NT2/D1 (cell line): Measurements from ENCODE around the gene FAIM2.
"Not testable (repeated sequence)": the region's sequence is repeated elsewhere in the genome, so short reads cannot be mapped to it uniquely, and the experiment has no call there.

Experiments
- DNase-seq: peaks from one replicate; pipeline ENCODE4 v3.0.0-alpha.2; 2011; ENCODE audit warnings: low read depth, low spot score
- H3K27me3 ChIP-seq: 2 replicates; pipeline ENCODE4 v1.6.0; 2011; ENCODE audit warnings: mild to moderate bottlenecking; ENCODE audit not compliant: insufficient read length, insufficient read depth
- H3K36me3 ChIP-seq: 2 replicates; pipeline ENCODE4 v1.6.1; 2011; ENCODE audit warnings: mild to moderate bottlenecking, low read length, mixed read lengths; ENCODE audit not compliant: insufficient read depth, insufficient read length
- H3K4me1 ChIP-seq: 2 replicates; pipeline ENCODE4 v1.5.1; 2011; ENCODE audit not compliant: insufficient read depth, insufficient read length
- H3K4me3 ChIP-seq: 2 replicates; pipeline ENCODE4 v1.5.1; 2011; ENCODE audit warnings: low read depth; ENCODE audit not compliant: insufficient read length
- H3K9ac ChIP-seq: 2 replicates; pipeline ENCODE4 v1.6.0; 2011; ENCODE audit warnings: low read depth; ENCODE audit not compliant: insufficient read length
- H3K9me3 ChIP-seq: 2 replicates; pipeline ENCODE4 v1.5.1; 2011; ENCODE audit warnings: mild to moderate bottlenecking, low read length; ENCODE audit not compliant: insufficient read depth
- SUZ12 ChIP-seq: IDR thresholded peaks from 2 replicates; pipeline ENCODE4 v1.6.1; 2011; ENCODE audit not compliant: insufficient read length, insufficient read depth; ENCODE audit errors: extremely low read depth
- YY1 ChIP-seq: IDR thresholded peaks from 2 replicates; pipeline ENCODE4 v1.6.1; 2011; ENCODE audit not compliant: insufficient read length, insufficient read depth
- ZNF274 ChIP-seq: IDR thresholded peaks from 2 replicates; pipeline ENCODE4 v1.6.1; 2011; ENCODE audit warnings: mild to moderate bottlenecking, low read depth, low read length

The FAIM2 gene

DNA sequence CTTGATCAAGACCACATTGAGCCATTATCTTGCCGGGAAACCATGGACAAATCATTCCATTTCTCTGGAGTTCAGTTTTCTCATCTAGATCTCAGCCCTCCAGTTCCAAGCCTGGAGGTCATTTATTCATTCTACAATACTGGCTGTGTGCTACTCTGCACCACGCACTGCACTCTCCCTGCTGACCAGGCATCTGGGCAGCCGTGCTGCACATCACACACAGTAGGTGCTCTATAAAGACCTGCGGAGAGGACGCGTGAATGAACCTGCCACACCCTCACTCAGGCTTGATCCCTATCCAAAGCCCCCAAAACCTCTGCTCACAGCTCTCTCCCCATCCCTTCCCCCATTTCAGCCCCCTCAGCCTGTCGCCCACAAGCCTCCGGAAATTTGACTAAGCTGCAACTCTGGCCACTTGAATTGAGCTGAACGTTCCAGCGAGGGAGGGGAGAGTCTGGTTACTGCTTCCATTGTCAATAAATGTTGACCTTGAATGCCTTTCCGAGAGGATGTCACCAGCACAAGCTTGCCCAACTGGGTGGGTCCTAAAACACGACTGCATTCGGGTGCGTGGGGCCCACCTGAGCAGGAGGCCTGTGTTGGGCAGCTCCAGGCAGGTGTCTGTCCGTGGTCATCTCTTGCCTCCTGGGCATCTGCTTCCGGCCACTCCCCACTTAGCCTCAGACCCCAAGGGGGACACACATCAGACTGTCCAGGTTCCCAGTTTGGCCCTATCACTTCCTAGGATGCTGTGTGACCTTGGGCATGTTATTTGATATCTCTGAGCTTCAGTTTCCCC lies 17.8 kb downstream of the FAIM2 start:
- H3K27me3 ChIP-seq, result no peaks in the 10 kb centered on the region
- no peaks in the 10 kb centered on the region for H3K9me3 ChIP-seq
- H3K4me3 ChIP-seq, result no peak overlapping the region
- no peaks in the 10 kb centered on the region for H3K36me3 ChIP-seq
- no peak for DNase-seq
- no peak overlapping the region for H3K9ac ChIP-seq
- TF ChIP-seq YY1 (no peak), SUZ12 (no peak), ZNF274 (no peak)
- peaks cover 51% of the 10 kb centered on the region for H3K4me1 ChIP-seq

DNA sequence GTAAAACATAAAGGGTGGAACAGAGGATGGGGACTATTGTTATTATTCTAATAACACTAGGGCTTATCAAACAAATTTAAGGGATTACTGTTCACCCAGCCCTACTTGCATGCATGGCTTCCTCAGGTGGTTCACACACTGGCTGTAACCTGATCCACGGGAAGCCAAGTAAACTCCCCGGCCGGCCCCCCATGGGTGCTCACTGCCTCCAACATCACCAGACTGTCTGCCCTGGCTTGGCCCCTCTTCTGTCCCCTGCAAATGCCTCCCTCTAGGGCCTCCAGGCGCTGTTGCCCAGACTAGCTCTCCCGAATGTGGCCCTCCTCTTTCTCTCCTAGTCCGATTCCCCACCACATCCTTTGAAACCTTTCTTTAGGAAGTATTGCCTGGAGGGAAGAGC lies 18.6 kb downstream of the FAIM2 start:
- H3K9me3 ChIP-seq, result 0 out of 2 replicates have a peak, but pooled peaks cover under 1% of the 10 kb centered on the region
- DNase-seq, result no peak
- no peak overlapping the region for H3K4me3 ChIP-seq
- H3K27me3 ChIP-seq, result no peaks in the 10 kb centered on the region
- no peak for TF ChIP-seq SUZ12
- TF ChIP-seq YY1, result no peak
- TF ChIP-seq ZNF274, result no peak
- peaks cover 46% of the 10 kb centered on the region for H3K4me1 ChIP-seq
- no peaks in the 10 kb centered on the region for H3K36me3 ChIP-seq
- H3K9ac ChIP-seq, result no peak overlapping the region

DNA sequence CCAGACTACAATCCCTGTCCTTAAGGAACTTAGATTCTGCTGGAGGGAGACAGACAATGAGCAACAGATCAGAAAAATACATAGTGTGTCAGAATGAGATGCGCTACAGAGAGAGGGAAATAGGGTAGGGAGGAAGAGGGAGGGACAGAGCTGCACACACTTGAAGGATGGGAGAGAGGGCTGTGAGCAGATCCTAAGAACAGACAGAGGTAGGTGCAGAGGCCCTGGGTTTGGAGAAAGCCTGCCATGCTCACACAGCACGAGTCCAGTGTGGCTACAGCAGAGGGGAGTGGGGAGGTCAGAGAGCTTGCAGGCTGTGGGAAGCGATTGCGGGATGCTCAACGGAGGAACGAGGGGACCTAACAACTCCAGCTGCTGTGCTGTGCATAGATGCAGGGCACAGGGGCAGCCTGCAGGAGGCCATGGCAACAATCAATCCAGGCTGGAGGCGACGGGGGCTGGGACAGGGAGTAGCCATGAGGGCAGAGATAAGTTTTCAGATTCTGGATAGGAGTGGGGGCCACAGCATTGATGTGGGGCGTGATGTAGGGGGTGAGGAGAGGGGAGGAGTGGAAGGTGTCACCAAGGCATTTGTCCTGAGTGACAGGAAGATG lies 20.7 kb downstream of the FAIM2 start:
- Histone ChIP-seq H3K9me3 (peaks cover 16% of the 10 kb centered on the region; the same call in 1 of the 2 replicates), H3K9ac (no peak overlapping the region), H3K4me1 (peaks cover 40% of the 10 kb centered on the region), H3K27me3 (no peaks in the 10 kb centered on the region), H3K4me3 (no peak overlapping the region), H3K36me3 (no peaks in the 10 kb centered on the region)
- TF ChIP-seq ZNF274 (no peak), YY1 (no peak), SUZ12 (no peak)
- DNase-seq, result no peak

- no peak overlapping the region for H3K9ac ChIP-seq
- no peak overlapping the region for H3K4me3 ChIP-seq
- H3K36me3 ChIP-seq, result no peaks in the 10 kb centered on the region
- peak; percentile 50 for DNase-seq
- H3K27me3 ChIP-seq, result no peaks in the 10 kb centered on the region
- peaks cover 17% of the 10 kb centered on the region; the same call in 1 of the 2 replicates for H3K9me3 ChIP-seq
- no peak for TF ChIP-seq YY1
- no peak for TF ChIP-seq SUZ12
- TF ChIP-seq ZNF274, result no peak
- peaks cover 35% of the 10 kb centered on the region for H3K4me1 ChIP-seq
Measured at GRCh38 chr12:49882248-49882850, 21.4 kb downstream of the FAIM2 start.

GRCh38 chr12:49881415-49882247 lies 22.1 kb downstream of the FAIM2 start:
- no peak overlapping the region for H3K9ac ChIP-seq
- H3K9me3 ChIP-seq, result peaks cover 17% of the 10 kb centered on the region; the same call in 1 of the 2 replicates
- H3K36me3 ChIP-seq, result no peaks in the 10 kb centered on the region
- H3K4me3 ChIP-seq, result no peak overlapping the region
- no peaks in the 10 kb centered on the region for H3K27me3 ChIP-seq
- H3K4me1 ChIP-seq, result peaks cover 32% of the 10 kb centered on the region
- DNase-seq, result no peak
- no peak for TF ChIP-seq SUZ12
- TF ChIP-seq ZNF274, result no peak
- no peak for TF ChIP-seq YY1

- no peaks in the 10 kb centered on the region for H3K36me3 ChIP-seq
- no peak overlapping the region for H3K4me3 ChIP-seq
- no peak for DNase-seq
Measured at GRCh38 chr12:49880756-49881414, 22.8 kb downstream of the FAIM2 start.

DNA sequence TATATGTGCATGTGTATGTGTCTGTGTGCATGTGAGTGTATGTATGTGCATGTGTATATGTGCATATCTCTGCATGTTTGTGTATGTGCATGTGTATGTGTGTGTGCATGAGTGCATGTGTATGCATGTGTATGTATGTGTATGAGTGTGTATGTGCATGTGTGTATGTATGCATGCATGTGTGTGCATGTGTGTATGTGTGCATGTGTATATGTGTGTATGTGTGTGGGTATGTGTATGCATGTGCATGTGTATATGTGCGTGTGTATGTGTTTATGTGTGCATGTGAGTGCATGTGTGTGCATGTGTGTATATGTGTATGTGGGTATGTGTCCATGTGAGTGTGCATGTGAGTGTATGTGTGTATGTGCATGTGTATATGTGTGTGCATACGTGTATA lies 24.6 kb downstream of the FAIM2 start:
- not testable (repeated sequence) for H3K36me3 ChIP-seq, H3K27me3 ChIP-seq, H3K4me3 ChIP-seq, H3K9ac ChIP-seq, DNase-seq
- peaks cover 17% of the 10 kb centered on the region; the same call in 1 of the 2 replicates for H3K9me3 ChIP-seq
- peaks cover 19% of the 10 kb centered on the region for H3K4me1 ChIP-seq

More at GRCh38 chr12:49880756-49881414, 22.8 kb downstream of the FAIM2 start:
- Histone ChIP-seq H3K27me3 (no peaks in the 10 kb centered on the region), H3K9me3 (peaks cover 17% of the 10 kb centered on the region; the same call in 1 of the 2 replicates), H3K9ac (no peak overlapping the region), H3K4me1 (peaks cover 29% of the 10 kb centered on the region)
- TF ChIP-seq YY1 (no peak), ZNF274 (no peak), SUZ12 (no peak)
